ENCODE data around the gene SERP2.

The SERP2 gene

GRCh38 chr13:44423824-44424223 is 50.2 kb downstream of the SERP2 start:
- Histone ChIP-seq H3K4me3 (ENCODE audit: low read depth, low read length) (no peak overlapping the region), H3K27me3 (no peaks in the 10 kb centered on the region), H3K9me3 (no peaks in the 10 kb centered on the region), H3K4me1 (peaks cover 7% of the 10 kb centered on the region), H3K36me3 (no peaks in the 10 kb centered on the region; the same call in 1 of the 2 replicates)
- no peak for DNase-seq
- no peak for TF ChIP-seq CTCF (IDR thresholded peaks at IDR 0.05; ENCODE audit: low read depth, low read length)

GRCh38 chr13:44425041-44425814 is 51.6 kb downstream of the SERP2 start:
- DNase-seq = no peak
- H3K36me3 ChIP-seq = no peaks in the 10 kb centered on the region; the same call in 1 of the 2 replicates
- H3K9me3 ChIP-seq = no peaks in the 10 kb centered on the region
- H3K4me1 ChIP-seq = peaks cover 7% of the 10 kb centered on the region
- H3K27me3 ChIP-seq = no peaks in the 10 kb centered on the region
- no peak for TF ChIP-seq CTCF (IDR thresholded peaks at IDR 0.05; ENCODE audit: low read depth, low read length)
- H3K4me3 ChIP-seq (ENCODE audit: low read depth, low read length) = no peak overlapping the region

- Histone ChIP-seq H3K4me3 (ENCODE audit: low read depth, low read length) (no peak overlapping the region), H3K36me3 (no peaks in the 10 kb centered on the region; the same call in 1 of the 2 replicates), H3K9me3 (no peaks in the 10 kb centered on the region), H3K4me1 (peaks cover 7% of the 10 kb centered on the region), H3K27me3 (no peaks in the 10 kb centered on the region)
- TF ChIP-seq CTCF (IDR thresholded peaks at IDR 0.05; ENCODE audit: low read depth, low read length) = no peak
- no peak for DNase-seq
These were observed 52.1 kb downstream of the SERP2 start for GRCh38 chr13:44425815-44426078.

GRCh38 chr13:44426461-44426860 is 52.8 kb downstream of the SERP2 start:
- Histone ChIP-seq H3K36me3 (no peaks in the 10 kb centered on the region), H3K27me3 (no peaks in the 10 kb centered on the region), H3K4me3 (ENCODE audit: low read depth, low read length) (no peak overlapping the region), H3K9me3 (no peaks in the 10 kb centered on the region), H3K4me1 (peaks cover 7% of the 10 kb centered on the region)
- TF ChIP-seq CTCF (IDR thresholded peaks at IDR 0.05; ENCODE audit: low read depth, low read length) = no peak
- no peak for DNase-seq

- no peaks in the 10 kb centered on the region for H3K9me3 ChIP-seq
- no peak overlapping the region for H3K4me3 ChIP-seq (ENCODE audit: low read depth, low read length)
- H3K4me1 ChIP-seq = peaks cover 7% of the 10 kb centered on the region
- no peak for TF ChIP-seq CTCF (IDR thresholded peaks at IDR 0.05; ENCODE audit: low read depth, low read length)
- H3K36me3 ChIP-seq = peaks cover 17% of the 10 kb centered on the region
- H3K27me3 ChIP-seq = no peaks in the 10 kb centered on the region
- no peak for DNase-seq
These were observed 55.7 kb downstream of the SERP2 start for GRCh38 chr13:44429311-44429710.

GRCh38 chr13:44431150-44431549 is 57.5 kb downstream of the SERP2 start:
- no peak for DNase-seq
- peaks cover 26% of the 10 kb centered on the region for H3K36me3 ChIP-seq
- no peak for TF ChIP-seq CTCF (IDR thresholded peaks at IDR 0.05; ENCODE audit: low read depth, low read length)

More at GRCh38 chr13:44431150-44431549, 57.5 kb downstream of the SERP2 start:
- Histone ChIP-seq H3K4me3 (ENCODE audit: low read depth, low read length) (no peak overlapping the region), H3K9me3 (no peaks in the 10 kb centered on the region), H3K4me1 (peaks cover 3% of the 10 kb centered on the region; the same call in 1 of the 2 replicates), H3K27me3 (no peaks in the 10 kb centered on the region)
